HG03175 (cell line): ENCODE measurements around the gene ODAD3.
A peak's percentile ranks its signal among the peaks of the same experiment; 100 is the strongest.

Experiments
- ATAC-seq: cut with Tn5 transposase; IDR thresholded peaks from one replicate; pipeline ENCODE4 v1.9.1; 2021; ENCODE audit warnings: mild to moderate bottlenecking, moderate library complexity; ENCODE audit not compliant: unreplicated experiment

The ODAD3 gene

DNA sequence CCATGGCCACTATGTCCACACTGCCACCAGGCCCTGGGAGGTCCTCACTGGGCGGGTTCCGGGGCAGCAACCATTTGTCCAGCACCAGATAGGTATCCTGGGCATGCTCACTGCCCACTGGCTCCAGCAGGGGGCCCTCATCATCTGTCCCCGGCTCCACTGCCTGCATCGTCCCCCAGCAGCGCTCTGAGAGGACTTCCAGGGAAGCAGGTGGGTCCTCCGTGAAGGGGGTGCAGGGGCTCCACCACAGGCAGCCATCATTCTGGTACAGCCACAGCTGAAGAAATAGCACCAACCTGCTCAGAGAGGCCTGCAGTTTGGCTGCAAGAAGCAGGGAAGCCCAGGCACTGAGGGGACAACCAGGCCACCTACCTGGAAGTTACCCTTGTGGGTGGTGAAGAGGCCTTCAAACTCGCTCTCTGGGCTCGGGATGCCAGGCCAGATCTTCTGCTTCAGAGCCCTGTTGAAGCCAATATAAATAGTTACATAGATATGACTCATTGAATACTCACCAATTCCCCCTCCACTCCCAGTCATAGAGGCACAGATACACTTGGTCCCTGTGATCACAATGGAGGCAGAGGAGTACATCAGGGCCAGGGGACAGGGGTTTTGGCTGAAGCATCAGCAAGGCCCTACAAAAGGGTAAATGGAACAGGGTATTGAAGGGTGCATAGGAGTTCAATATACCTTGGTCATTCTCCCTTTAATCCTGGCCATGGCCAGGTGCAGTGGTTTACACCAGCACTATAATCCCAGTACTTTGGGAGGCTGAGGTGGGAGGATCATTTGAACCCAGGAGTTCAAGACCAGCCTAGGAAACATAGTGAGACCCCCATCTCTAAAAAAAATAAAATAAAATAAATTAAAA is 56.4 kb downstream of the ODAD3 start:
- ATAC-seq, result no peak

DNA sequence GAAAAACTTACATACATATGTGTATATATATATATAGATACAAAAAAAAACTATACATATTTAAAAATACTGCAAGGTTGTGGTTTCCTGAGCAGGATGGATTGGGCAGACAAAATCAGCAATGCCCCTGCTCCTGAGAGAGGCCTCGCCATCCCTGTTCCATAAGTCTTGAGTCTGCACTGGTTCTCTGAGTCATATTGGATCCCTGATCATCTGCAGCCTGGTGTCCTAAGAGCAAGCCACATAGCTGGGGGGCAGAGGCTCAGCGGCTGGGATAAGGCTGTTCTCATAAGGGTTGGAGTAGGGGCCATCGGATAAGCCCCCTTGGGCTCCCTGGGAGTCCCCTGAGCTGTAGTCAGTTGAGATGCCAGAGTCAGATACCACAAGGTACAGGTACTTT is 57.2 kb downstream of the ODAD3 start:
- no peak for ATAC-seq

DNA sequence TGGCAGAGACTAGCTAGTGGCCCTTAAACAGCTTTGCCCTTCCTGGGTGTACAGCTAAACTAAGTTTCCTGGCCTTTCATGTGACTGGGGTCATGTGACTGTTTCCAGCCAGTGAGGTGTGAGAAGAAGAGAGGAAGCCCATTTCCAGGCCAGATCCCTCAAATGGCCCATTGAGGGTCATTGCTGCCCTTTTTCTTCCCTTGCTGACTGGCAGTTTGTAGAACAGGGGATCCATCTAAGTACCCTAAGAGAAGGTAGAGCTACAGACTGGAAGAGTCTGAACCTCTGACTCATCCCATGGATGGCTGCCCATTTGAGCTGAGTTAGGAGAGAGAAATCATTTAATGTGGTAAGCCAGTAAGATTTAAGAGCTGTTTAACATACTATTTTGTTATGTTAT is 57.7 kb downstream of the ODAD3 start:
- ATAC-seq, result no peak

DNA sequence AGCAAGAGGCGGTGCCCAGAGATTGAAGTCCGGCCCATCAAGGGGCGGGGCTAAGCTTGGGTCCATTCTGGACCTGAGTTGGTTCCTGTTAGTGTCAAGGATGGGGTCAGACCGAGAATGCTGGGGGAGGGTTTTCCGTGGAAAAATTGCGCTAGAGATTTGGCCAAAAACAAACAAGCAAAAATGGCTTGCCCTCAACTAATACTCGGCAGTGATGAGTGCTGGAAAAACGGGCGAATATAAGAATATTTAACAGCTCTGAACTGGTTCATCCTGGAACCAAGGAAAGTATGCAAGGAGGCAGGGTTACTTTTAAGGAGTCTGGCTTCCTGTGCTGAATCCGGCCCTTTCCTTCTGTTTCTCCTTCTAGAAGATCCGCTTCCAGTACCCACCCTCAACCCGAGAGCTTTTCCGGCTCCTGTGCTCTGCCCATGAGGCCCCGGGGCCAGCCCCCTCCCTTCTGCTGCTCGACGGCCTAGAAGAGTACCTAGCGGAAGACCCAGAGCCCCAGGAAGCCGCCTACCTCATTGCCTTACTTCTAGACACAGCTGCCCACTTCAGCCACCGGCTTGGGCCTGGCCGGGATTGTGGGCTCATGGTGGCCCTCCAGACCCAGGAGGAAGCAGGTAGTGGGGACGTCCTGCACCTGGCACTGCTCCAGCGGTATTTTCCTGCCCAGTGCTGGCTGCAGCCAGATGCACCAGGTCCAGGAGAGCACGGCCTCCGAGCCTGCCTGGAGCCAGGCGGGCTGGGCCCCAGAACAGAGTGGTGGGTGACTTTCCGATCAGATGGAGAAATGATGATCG is 59.6 kb downstream of the ODAD3 start:
- ATAC-seq, result peak; percentile 25

DNA sequence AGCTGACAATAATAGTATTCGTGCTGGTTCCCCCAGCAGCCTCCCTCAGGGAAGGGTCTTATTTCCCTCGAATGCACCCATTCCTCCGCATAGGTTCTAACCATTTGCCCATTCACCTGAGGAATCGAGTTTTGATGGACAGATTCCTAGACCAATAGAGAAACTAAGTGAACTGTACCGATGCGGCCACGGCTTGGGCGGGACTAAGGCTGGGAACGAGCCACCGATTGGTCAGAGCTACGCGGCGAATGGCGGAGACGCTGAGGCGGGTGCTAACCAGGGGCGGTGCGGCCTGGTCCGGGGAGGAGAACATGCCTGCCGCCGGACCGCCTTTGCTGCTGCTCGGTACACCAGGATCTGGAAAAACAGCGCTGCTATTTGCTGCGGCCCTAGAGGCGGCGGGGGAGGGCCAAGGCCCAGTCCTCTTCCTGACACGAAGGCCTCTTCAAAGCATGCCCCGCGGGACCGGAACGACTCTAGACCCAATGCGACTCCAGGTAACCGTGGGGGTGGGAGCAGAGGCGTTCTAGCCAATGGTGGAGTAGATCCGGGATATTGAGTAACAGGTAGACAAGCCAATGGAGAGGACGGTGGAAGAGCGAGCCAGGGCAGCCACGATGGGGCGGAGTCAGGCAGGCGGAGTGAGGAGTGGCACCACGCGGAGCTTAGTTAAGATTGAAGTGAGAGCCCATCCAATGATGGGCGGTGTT is 60.3 kb downstream of the ODAD3 start, which contains the start of gene SWSAP1:
SWSAP1 (plus strand) TSS at position 234 of the 710 bp plus-strand sequence; CDS start at position 249, 15 bp downstream.
- ATAC-seq, result peak; percentile 87

DNA sequence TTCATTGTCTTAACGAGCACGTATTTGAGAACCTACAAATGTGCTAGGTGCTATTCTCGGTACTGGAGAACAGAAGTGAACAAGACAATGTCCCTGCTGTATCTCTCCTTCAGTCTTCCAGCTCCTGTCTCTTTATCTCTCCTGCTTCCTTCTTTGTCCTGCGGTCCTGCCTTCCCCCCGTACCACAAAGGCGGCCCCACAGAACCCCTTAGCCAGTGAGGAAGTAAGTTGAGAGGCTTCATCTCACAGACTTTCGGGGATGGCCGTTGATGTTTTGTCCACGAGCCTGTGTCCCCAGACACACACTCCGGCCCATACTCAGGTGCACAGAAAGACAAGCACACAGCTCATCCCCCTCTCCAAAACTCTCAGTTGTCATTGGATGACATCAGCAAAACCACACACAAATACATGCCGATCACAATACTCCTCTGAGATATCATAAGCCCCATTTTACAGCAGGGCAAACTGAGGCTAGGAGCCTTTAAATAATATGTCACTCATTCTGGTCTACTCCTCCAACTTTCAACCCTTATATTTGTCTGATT is 61.0 kb downstream of the ODAD3 start:
- ATAC-seq, result no peak

DNA sequence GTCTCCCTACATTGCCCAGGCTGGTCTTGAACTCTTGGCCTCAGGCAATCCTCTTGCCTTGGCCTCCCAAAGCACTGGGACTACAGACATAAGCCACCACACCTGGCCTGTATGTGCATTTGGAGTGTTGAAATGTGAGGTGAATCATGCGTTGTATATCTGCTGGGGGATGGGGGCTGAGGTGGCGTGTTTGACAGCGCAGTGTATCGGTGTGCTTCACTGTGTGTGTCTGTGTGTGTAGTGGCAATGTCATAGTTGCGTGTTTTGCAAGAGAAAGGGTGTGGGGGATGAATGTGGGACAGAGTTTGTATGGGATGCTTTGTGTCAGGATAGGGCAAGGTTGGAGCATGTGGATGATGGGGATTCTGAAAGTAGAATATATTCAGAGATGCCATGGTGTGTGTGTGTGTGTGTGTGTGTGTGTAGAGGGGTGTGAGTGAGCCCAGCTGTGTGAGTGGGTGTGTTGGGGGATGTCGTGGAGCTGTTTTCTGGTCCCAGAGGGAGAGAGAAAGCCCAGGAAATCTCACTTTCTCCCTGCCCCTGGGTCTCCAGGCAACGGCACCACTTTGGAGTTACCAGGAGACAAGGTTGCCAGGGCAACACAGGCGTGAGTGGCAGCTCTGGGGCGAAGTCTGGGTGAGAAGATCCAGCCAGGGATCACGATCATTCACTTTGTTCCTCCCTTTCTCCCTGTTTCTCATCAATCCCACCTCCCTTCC is 61.6 kb downstream of the ODAD3 start:
- no peak for ATAC-seq

DNA sequence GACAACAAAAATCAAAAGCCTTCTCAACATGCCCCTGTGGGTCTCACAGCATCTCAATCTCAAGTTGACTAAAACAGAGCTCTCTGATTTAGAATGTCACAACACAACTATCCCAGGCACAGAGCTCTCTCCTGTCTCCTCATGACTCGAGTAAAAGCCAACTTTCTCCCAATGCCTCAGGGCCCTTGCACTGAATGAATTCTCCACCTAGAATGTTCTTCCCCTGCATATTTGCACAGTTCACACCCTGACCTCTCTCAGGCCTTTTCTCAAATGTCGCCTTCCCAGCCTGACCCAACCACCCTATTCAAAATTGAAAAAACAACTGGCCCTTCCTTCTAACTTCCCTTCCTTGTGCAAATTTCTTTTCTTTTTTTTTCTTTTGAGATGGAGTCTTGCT is 64.2 kb downstream of the ODAD3 start:
- no peak for ATAC-seq
